Measurements from ENCODE around the gene PPP3CA. TPM values are rescaled to one million over a fixed set of nuclear protein-coding genes. Genes with fewer than 3 reads are reported as not detected.

Gene PPP3CA
- total and polyA plus RNA-seq, 2 experiments from 2014 or later: 27.0 to 45.2 TPM

MicroRNAs encoded within 50 kb of the gene (microRNA counts, 767-probe panel; counts per million panel counts)
- microRNA hsa-miR-1255a: not detected

Small RNA genes within 50 kb of the gene (microRNA-seq; reads per million reads assigned to microRNA genes)
- gene MIR1255A (not detected), gene MIR8066 (not detected)

Small RNA genes within 50 kb of the gene (small RNA-seq; reads per million reads assigned to genes)
- 0.12 reads per million for gene MIR1255A (ENCODE audit: low replicate concordance)
- gene MIR8066 (ENCODE audit: low replicate concordance): not detected
